Measurements from ENCODE around the gene ZMAT1. TPM values are rescaled to one million over a fixed set of nuclear protein-coding genes. Genes with fewer than 3 reads are reported as not detected.

ZMAT1 gene
- 0.06 TPM in 1 of 5 replicates, not detected in the others for total RNA-seq (2022; extraction: Qiagen RNA extraction; ENCODE audit: low read depth)

DNA sequence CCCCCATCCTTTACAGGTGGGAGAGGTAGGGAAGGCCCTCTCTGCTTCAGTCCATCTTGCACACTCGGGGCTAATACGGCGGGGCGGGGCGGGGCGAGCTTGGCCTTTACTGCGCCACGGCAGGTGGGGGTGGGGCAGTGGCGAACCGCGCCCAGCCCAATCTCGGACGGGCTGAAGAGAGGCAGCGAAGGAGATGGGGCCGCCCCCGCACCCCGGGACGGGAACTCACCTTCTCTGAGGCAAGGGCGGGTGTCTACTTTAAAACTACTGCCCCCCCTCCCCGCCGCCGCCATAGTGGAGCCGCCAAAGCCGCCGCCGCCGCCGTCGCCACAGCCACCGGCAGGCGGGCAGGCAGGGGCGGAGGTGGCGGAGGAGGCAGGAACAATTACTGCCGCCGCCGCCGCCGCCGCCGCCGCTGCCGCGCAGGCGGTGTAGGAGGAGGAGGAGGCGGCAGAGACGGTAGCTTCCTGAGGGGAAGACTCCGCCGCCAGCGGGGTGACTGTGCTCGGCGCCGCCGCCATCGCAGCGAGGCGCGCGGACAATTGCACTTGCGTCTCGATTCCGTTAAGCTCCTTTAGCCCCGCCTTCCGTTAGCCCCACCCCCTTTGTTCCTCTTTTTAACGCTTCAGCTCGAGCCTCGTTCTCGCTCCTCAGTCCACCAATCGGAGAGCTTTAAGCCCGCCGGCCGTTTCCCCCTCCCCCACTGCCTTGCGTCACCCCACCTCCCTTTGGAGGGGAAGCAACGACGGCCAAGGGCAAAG is at the start of gene ZMAT1:
ZMAT1 (minus strand) TSS at position 540 of the 761 bp plus-strand sequence; CDS start at position 521, 19 bp downstream.

Other genes with a start within 250 kb of the ZMAT1 start
- gene TCEAL2, start 193.7 kb upstream of the ZMAT1 start, total RNA-seq (2022; extraction: Qiagen RNA extraction; ENCODE audit: low read depth), result not detected in 5 replicates
- not detected in 5 replicates for gene TCEAL6, start 210.5 kb upstream of the ZMAT1 start, total RNA-seq (2022; extraction: Qiagen RNA extraction; ENCODE audit: low read depth)
- gene BEX5, start 223.9 kb upstream of the ZMAT1 start, total RNA-seq (2022; extraction: Qiagen RNA extraction; ENCODE audit: low read depth), result not detected in 5 replicates

Measured in A549 treated with RU486 at 1 μM for 4 hours (cell line).